GM23338 (cell line): ENCODE data around the gene TBC1D17. TPM values are rescaled to one million over a fixed set of nuclear protein-coding genes. Genes with fewer than 3 reads are reported as not detected.

Experiments used
- ATAC-seq: fragments of 200-7000 bp; cut with Tn5 transposase; 3 replicates; pipeline ENCODE4 v1.9.1; 2020
- DNase-seq: peaks from one replicate; pipeline ENCODE4 v3.0.0-alpha.2; 2015; ENCODE audit warnings: low spot score
- H2AFZ ChIP-seq: fragments of 200-600 bp; sonication (generic); 2 replicates; pipeline ENCODE4 v1.8.0; 2016; ENCODE audit warnings: antibody characterized with exemption, mild to moderate bottlenecking, moderate library complexity
- H3F3A ChIP-seq: fragments of 200-600 bp; sonication (generic); replicated peaks from 2 replicates; pipeline ENCODE4 v1.8.0; 2017; ENCODE audit warnings: antibody characterized with exemption, mixed run types, low read depth
- H3K27ac ChIP-seq: fragments of 200-600 bp; sonication (generic); 2 replicates; pipeline ENCODE4 v1.6.1; 2016; ENCODE audit warnings: low read depth
- H3K27me3 ChIP-seq: fragments of 200-600 bp; sonication (generic); 2 replicates; pipeline ENCODE4 v1.8.0; 2016; ENCODE audit warnings: mild to moderate bottlenecking, mixed run types, moderate library complexity; ENCODE audit not compliant: insufficient read depth
- H3K36me3 ChIP-seq: fragments of 200-600 bp; sonication (generic); 2 replicates; pipeline ENCODE4 v1.8.0; 2016; ENCODE audit warnings: mild to moderate bottlenecking; ENCODE audit not compliant: insufficient read depth
- H3K4me1 ChIP-seq: fragments of 200-600 bp; sonication (generic); 2 replicates; pipeline ENCODE4 v1.8.0; 2016; ENCODE audit warnings: mild to moderate bottlenecking, moderate library complexity; ENCODE audit not compliant: insufficient read depth
- H3K4me2 ChIP-seq: fragments of 200-600 bp; sonication (generic); 2 replicates; pipeline ENCODE4 v1.7.1; 2017; ENCODE audit warnings: mixed run types
- H3K4me3 ChIP-seq: fragments of 200-600 bp; sonication (generic); 2 replicates; pipeline ENCODE4 v1.6.1; 2016; ENCODE audit warnings: mixed run types
- H3K79me2 ChIP-seq: fragments of 200-600 bp; sonication (generic); replicated peaks from 2 replicates; pipeline ENCODE4 v1.8.0; 2017; ENCODE audit warnings: mild to moderate bottlenecking; ENCODE audit not compliant: insufficient read depth
- H3K9me2 ChIP-seq: fragments of 200-600 bp; sonication (generic); 2 replicates; pipeline ENCODE4 v1.8.0; 2017; ENCODE audit not compliant: insufficient read depth
- H4K20me1 ChIP-seq: fragments of 200-600 bp; sonication (generic); replicated peaks from 2 replicates; pipeline ENCODE4 v1.8.0; 2017; ENCODE audit warnings: mild to moderate bottlenecking; ENCODE audit not compliant: insufficient read depth
- H3K27ac Mint-ChIP-seq: 2 replicates; pipeline ENCODE4 v1.8.0; 2020; ENCODE audit warnings: inconsistent platforms, mild to moderate bottlenecking, moderate library complexity, mixed read lengths
- H3K27me3 Mint-ChIP-seq: 3 replicates; pipeline ENCODE4 v1.8.0; 2022; ENCODE audit warnings: low read depth, mild to moderate bottlenecking, moderate library complexity, mixed read lengths, inconsistent platforms; ENCODE audit not compliant: insufficient read depth, poor library complexity
- H3K36me3 Mint-ChIP-seq: 3 replicates; pipeline ENCODE4 v1.8.0; 2021; ENCODE audit warnings: low read depth, mild to moderate bottlenecking, inconsistent platforms, moderate library complexity, mixed read lengths
- H3K4me1 Mint-ChIP-seq: 3 replicates; pipeline ENCODE4 v1.8.0; 2020; ENCODE audit warnings: mild to moderate bottlenecking, inconsistent platforms, mixed read lengths
- H3K4me3 Mint-ChIP-seq: 3 replicates; pipeline ENCODE4 v1.8.0; 2021; ENCODE audit warnings: moderate library complexity, mild to moderate bottlenecking, inconsistent platforms, mixed read lengths
- H3K9me3 Mint-ChIP-seq: 3 replicates; pipeline ENCODE4 v1.8.0; 2020; ENCODE audit warnings: moderate library complexity, mild to moderate bottlenecking, inconsistent platforms, mixed read lengths
- CREB1 ChIP-seq: fragments of 250-450 bp; sonication (Bioruptor Pico); IDR thresholded peaks from 2 replicates; pipeline ENCODE4 v1.5.0; 2020; ENCODE audit warnings: low read depth, mild to moderate bottlenecking, moderate library complexity
- CTCF ChIP-seq, 2 experiments: fragments of 200-600 bp in 1 of 2; sonication (generic) in 1 of 2; conservative IDR thresholded peaks; 2 replicates each; pipeline versions ENCODE4 v1.5.1 to v1.6.1; 2016 to 2017; ENCODE audit warnings: antibody characterized with exemption in 2 of 2, low read depth in 2 of 2, mild to moderate bottlenecking in 2 of 2, moderate library complexity in 1 of 2
- EZH2 ChIP-seq: fragments of 200-600 bp; sonication (generic); IDR thresholded peaks from one replicate; pipeline ENCODE4 v1.8.0; 2017; ENCODE audit warnings: antibody characterized with exemption, mild to moderate bottlenecking, low read depth; ENCODE audit not compliant: unreplicated experiment
- JUNB ChIP-seq: IDR thresholded peaks from one replicate; pipeline ENCODE4 v1.6.1; 2016; ENCODE audit warnings: antibody characterized with exemption; ENCODE audit not compliant: unreplicated experiment
- NANOG ChIP-seq: IDR thresholded peaks from 2 replicates; pipeline ENCODE4 v1.6.1; 2016; ENCODE audit warnings: antibody characterized with exemption, borderline replicate concordance
- POLR2AphosphoS5 ChIP-seq: IDR thresholded peaks from 2 replicates; pipeline ENCODE4 v1.6.1; 2016; ENCODE audit warnings: antibody characterized with exemption, low read depth
- ZNF114 ChIP-seq: fragments of 250-450 bp; sonication (Bioruptor Pico); IDR thresholded peaks from 2 replicates; pipeline ENCODE4 v1.5.0; 2020; ENCODE audit warnings: mild to moderate bottlenecking, moderate library complexity
- ZNF331 ChIP-seq: fragments of 250-450 bp; sonication (Bioruptor Pico); IDR thresholded peaks from 2 replicates; pipeline ENCODE4 v1.5.0; 2020; ENCODE audit warnings: low read depth, mild to moderate bottlenecking, moderate library complexity
- polyA plus RNA-seq: library from polyadenylated mRNA; unstranded; fragments of >200 nt; fragmentation: Nextera tagmentation; extraction: Ambion mirVana; gene quantifications from 2 replicates; pipeline ENCODE4 v1.2.1, GENCODE V29; 2016
- total RNA-seq: library from RNA; depleted of rRNA; stranded (reverse); fragments of >200 nt; shearing (Covaris generic); gene quantifications from 2 replicates; pipeline ENCODE4 v1.2.3, GENCODE V29; 2014
- TF ChIP-seq, protein P1 (sequence below): fragments of 250-450 bp; sonication (Bioruptor Pico); IDR thresholded peaks from 2 replicates; pipeline ENCODE4 v1.5.0; 2020; ENCODE audit warnings: mild to moderate bottlenecking, moderate library complexity
- TF ChIP-seq, protein P2 (sequence below): IDR thresholded peaks from 2 replicates; pipeline ENCODE4 v1.6.1; 2016; ENCODE audit warnings: antibody characterized with exemption

Gene TBC1D17
- total and polyA plus RNA-seq, 2 experiments from 2014 or later = 19.3 to 43.1 TPM

- DNase-seq = no peak
- Mint-ChIP-seq H3K4me3 (peak overlapping the region; percentile 21; the same call in 1 of the 3 replicates), H3K4me1 (peaks cover 24% of the 10 kb centered on the region), H3K9me3 (peaks cover 10% of the 10 kb centered on the region; the same call in 2 of the 3 replicates), H3K27me3 (peaks cover 19% of the 10 kb centered on the region), H3K27ac (no peak overlapping the region), H3K36me3 (peaks cover 34% of the 10 kb centered on the region)
- H3K4me2 ChIP-seq = no peak overlapping the region
- H3K79me2 ChIP-seq = peaks cover 36% of the 10 kb centered on the region
- peaks cover 30% of the 10 kb centered on the region for H4K20me1 ChIP-seq
- no peaks in the 10 kb centered on the region for H3K27me3 ChIP-seq
- H3K4me3 ChIP-seq = no peak overlapping the region
- 0 out of 2 replicates have a peak, but pooled peaks cover 3% of the 10 kb centered on the region for H3K9me2 ChIP-seq
- no peak overlapping the region for H3K27ac ChIP-seq
- no peak overlapping the region for H2AFZ ChIP-seq
- peaks cover 21% of the 10 kb centered on the region for H3K4me1 ChIP-seq
- no peak for ATAC-seq
- peaks cover 18% of the 10 kb centered on the region for H3F3A ChIP-seq
- H3K36me3 ChIP-seq = no peaks in the 10 kb centered on the region; the same call in 1 of the 2 replicates
- TF ChIP-seq ZNF114 (no peak), NANOG (no peak), ZNF331 (no peak), CREB1 (CRISPR knock-in tag) (no peak), EZH2 (no peak), JUNB (no peak), POLR2AphosphoS5 (no peak), CTCF (conservative IDR thresholded peaks at IDR 0.05; ENCODE audit: low read depth in 2 of 2) (no peak)
- TF ChIP-seq, protein P1, sequence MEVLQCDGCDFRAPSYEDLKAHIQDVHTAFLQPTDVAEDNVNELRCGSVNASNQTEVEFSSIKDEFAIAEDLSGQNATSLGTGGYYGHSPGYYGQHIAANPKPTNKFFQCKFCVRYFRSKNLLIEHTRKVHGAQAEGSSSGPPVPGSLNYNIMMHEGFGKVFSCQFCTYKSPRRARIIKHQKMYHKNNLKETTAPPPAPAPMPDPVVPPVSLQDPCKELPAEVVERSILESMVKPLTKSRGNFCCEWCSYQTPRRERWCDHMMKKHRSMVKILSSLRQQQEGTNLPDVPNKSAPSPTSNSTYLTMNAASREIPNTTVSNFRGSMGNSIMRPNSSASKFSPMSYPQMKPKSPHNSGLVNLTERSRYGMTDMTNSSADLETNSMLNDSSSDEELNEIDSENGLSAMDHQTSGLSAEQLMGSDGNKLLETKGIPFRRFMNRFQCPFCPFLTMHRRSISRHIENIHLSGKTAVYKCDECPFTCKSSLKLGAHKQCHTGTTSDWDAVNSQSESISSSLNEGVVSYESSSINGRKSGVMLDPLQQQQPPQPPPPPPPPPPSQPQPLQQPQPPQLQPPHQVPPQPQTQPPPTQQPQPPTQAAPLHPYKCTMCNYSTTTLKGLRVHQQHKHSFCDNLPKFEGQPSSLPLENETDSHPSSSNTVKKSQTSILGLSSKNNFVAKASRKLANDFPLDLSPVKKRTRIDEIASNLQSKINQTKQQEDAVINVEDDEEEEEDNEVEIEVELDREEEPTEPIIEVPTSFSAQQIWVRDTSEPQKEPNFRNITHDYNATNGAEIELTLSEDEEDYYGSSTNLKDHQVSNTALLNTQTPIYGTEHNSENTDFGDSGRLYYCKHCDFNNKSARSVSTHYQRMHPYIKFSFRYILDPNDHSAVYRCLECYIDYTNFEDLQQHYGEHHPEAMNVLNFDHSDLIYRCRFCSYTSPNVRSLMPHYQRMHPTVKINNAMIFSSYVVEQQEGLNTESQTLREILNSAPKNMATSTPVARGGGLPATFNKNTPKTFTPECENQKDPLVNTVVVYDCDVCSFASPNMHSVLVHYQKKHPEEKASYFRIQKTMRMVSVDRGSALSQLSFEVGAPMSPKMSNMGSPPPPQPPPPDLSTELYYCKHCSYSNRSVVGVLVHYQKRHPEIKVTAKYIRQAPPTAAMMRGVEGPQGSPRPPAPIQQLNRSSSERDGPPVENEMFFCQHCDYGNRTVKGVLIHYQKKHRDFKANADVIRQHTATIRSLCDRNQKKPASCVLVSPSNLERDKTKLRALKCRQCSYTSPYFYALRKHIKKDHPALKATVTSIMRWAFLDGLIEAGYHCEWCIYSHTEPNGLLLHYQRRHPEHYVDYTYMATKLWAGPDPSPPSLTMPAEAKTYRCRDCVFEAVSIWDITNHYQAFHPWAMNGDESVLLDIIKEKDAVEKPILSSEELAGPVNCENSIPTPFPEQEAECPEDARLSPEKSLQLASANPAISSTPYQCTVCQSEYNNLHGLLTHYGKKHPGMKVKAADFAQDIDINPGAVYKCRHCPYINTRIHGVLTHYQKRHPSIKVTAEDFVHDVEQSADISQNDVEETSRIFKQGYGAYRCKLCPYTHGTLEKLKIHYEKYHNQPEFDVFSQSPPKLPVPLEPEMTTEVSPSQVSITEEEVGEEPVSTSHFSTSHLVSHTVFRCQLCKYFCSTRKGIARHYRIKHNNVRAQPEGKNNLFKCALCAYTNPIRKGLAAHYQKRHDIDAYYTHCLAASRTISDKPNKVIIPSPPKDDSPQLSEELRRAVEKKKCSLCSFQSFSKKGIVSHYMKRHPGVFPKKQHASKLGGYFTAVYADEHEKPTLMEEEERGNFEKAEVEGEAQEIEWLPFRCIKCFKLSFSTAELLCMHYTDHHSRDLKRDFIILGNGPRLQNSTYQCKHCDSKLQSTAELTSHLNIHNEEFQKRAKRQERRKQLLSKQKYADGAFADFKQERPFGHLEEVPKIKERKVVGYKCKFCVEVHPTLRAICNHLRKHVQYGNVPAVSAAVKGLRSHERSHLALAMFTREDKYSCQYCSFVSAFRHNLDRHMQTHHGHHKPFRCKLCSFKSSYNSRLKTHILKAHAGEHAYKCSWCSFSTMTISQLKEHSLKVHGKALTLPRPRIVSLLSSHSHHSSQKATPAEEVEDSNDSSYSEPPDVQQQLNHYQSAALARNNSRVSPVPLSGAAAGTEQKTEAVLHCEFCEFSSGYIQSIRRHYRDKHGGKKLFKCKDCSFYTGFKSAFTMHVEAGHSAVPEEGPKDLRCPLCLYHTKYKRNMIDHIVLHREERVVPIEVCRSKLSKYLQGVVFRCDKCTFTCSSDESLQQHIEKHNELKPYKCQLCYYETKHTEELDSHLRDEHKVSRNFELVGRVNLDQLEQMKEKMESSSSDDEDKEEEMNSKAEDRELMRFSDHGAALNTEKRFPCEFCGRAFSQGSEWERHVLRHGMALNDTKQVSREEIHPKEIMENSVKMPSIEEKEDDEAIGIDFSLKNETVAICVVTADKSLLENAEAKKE (CRISPR knock-in tag) = no peak
- TF ChIP-seq, protein P2, sequence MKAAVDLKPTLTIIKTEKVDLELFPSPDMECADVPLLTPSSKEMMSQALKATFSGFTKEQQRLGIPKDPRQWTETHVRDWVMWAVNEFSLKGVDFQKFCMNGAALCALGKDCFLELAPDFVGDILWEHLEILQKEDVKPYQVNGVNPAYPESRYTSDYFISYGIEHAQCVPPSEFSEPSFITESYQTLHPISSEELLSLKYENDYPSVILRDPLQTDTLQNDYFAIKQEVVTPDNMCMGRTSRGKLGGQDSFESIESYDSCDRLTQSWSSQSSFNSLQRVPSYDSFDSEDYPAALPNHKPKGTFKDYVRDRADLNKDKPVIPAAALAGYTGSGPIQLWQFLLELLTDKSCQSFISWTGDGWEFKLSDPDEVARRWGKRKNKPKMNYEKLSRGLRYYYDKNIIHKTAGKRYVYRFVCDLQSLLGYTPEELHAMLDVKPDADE = no peak
These were observed 28.6 kb upstream of the TBC1D17 start for GRCh38 chr19:49848938-49849337.
